Heart left ventricle (tissue), 16 donors: ENCODE measurements around the gene PIGL. TPM values are rescaled to one million over a fixed set of nuclear protein-coding genes. Genes with fewer than 3 reads are reported as not detected.
A peak's percentile ranks its signal among the peaks of the same experiment; 100 is the strongest.

Experiments
- ATAC-seq, 4 donors: fragments of 200-7000 bp; cut with Tn5 transposase; one replicate each; pipeline ENCODE4 v1.9.1; 2020 to 2022; ENCODE audit warnings: moderate library complexity in 4 of 4, mild to moderate bottlenecking in 3 of 4, moderate number of reproducible peaks in 1 of 4
- DNase-seq, 5 donors: peaks; one replicate each; pipeline ENCODE4 v3.0.0-alpha.2; 2020
- H3K27ac ChIP-seq, 12 donors: fragments of 200-600 bp; sonication (generic) in 4 of 12; one replicate each; pipeline versions ENCODE4 v1.5.0 to v1.8.0; 2016 to 2022; ENCODE audit warnings: mild to moderate bottlenecking in 2 of 12
- H3K27me3 ChIP-seq, 9 donors: fragments of 200-600 bp; sonication (generic) in 2 of 9; one replicate each; pipeline versions ENCODE4 v1.5.1 to v1.8.0; 2016 to 2022; ENCODE audit warnings: mild to moderate bottlenecking in 3 of 9
- H3K36me3 ChIP-seq, 9 donors: fragments of 200-600 bp; sonication (generic) in 2 of 9; one replicate each; pipeline versions ENCODE4 v1.5.0 to v1.8.0; 2018 to 2022; ENCODE audit warnings: mild to moderate bottlenecking in 2 of 9
- H3K4me1 ChIP-seq, 12 donors: fragments of 200-600 bp; sonication (generic) in 4 of 12; one replicate each; pipeline versions ENCODE4 v1.5.0 to v1.8.0; 2016 to 2022; ENCODE audit warnings: mild to moderate bottlenecking in 3 of 12
- H3K4me3 ChIP-seq, 12 donors: fragments of 200-600 bp; sonication (generic) in 4 of 12; one replicate each; pipeline versions ENCODE4 v1.5.0 to v1.8.0; 2017 to 2022; ENCODE audit warnings: mild to moderate bottlenecking in 9 of 12, moderate library complexity in 4 of 12
- H3K9me3 ChIP-seq, 12 donors: fragments of 200-600 bp; sonication (generic) in 4 of 12; one replicate each; pipeline versions ENCODE4 v1.5.0 to v1.8.0; 2016 to 2022; ENCODE audit warnings: mild to moderate bottlenecking in 1 of 12
- CTCF ChIP-seq, 12 donors: fragments of 200-600 bp; sonication (generic) in 4 of 12; IDR thresholded peaks; one replicate each; pipeline versions ENCODE4 v1.5.0 to v1.8.0; 2018 to 2022; ENCODE audit warnings: antibody characterized with exemption in 12 of 12, mild to moderate bottlenecking in 5 of 12
- POLR2A ChIP-seq, 2 donors: fragments of 450-650 bp; IDR thresholded peaks; one replicate each; pipeline ENCODE4 v1.6.1; 2017; ENCODE audit warnings: antibody characterized with exemption in 2 of 2, mild to moderate bottlenecking in 2 of 2, moderate library complexity in 2 of 2
- WGBS, 4 donors: extraction: QIAGEN DNeasy Blood & Tissue Kit in 2 of 4; methylation state at CpG; one replicate each; pipeline versions ENCODE4 v1.1.5 to v1.1.7; 2013 to 2018; 5-methylcytosine and 5-hydroxymethylcytosine counted together
- intact Hi-C, 10 donors: fragments of 100-400 bp; cut with DNase I; formaldehyde crosslinking; loops; one replicate each; pipeline versions ENCODE4 v1.11.1 to v1.14.2; 2022
- polyA plus RNA-seq, 2 donors: library from polyadenylated mRNA; stranded (reverse); fragments of 200-250 nt; gene quantifications; one replicate each; pipeline ENCODE4 v1.2.3, GENCODE V29; 2013
- total RNA-seq, 9 donors: library from RNA; depleted of rRNA in 2 of 9; stranded (reverse); fragments of >200 nt in 2 of 9; fragmentation: NEBNext Ultra II Directional in 3 of 9; extraction: Animal tissue kit (Norgen Biotek cat#: 25700) in 3 of 9; gene quantifications; one replicate each; pipeline versions ENCODE4 v1.1.0 to v1.2.4, GENCODE V29; 2016 to 2023
- donor health status: ischemic (EF 13 %, LVEDD 7.1; RV severe dilation, severe dysfunction).
- donor health status: healthy with polysubstance abuse.
- donor health status: DM: no; HTN: yes; CAD: no.
- donor health status: DM: no; HTN: no; CAD: no.
- donor health status: ischemic (EF 25% LVEDD 6.9; RV normal size, moderate dysfunction).
- donor health status: ischemic (EF 25% LVEDD 5.7; RV mildly dilated, moderate dysfunction).
- donor health status: healthy.
- donor health status: DM: yes; HTN: yes; CAD: no.
- donor health status: ischemic (EF 35%, LVEDD 5.7; RV mildly dilated, moderate dysfunction).
- donor health status: nonischemic (EF 11% LVEDD 7.7; RV severe dilation, severe dysfunction).
- donor health status: DM: yes; HTN: yes; CAD: no.
- donor health status: PGD.
- donor health status: ischemic (EF 29% LVEDD 5.4; RV normal size, mild dysfunction).
- donor health status: nonischemic (EF 23%, LVEDD 6.1; RV moderate dilation, normal function).

The PIGL gene
- total and polyA plus RNA-seq, 11 donors, result 4.5 to 20.2 (median 10.2) TPM

- Histone ChIP-seq H3K9me3 (no peaks in the 10 kb centered on the region), H3K27me3 (no peaks in the 10 kb centered on the region), H3K27ac (no peak overlapping the region), H3K4me3 (no peak overlapping the region), H3K4me1 (no peaks in the 10 kb centered on the region), H3K36me3 (peaks cover 0 to 36% (median 7%) of the 10 kb centered on the region in 9 donors)
- intact Hi-C loops, result no loop called here
- no peak for TF ChIP-seq CTCF (IDR thresholded peaks at IDR 0.05)
- no peak for TF ChIP-seq POLR2A (IDR thresholded peaks at IDR 0.05)
- DNase-seq (peak in 1 of 5 donors; percentile 13), ATAC-seq (peak in 2 of 4 donors; percentile 52 to 69)
- WGBS, 4 donors, result 68 to 74% (median 71%) methylated on average over 5 of the region's 5 CpGs
Measured at GRCh38 chr17:16345565-16345964, 128.6 kb downstream of the PIGL start.

GRCh38 chr17:16346721-16347271, 129.8 kb downstream of the PIGL start:
- no peak overlapping the region for H3K4me3 ChIP-seq
- no peak for TF ChIP-seq POLR2A (IDR thresholded peaks at IDR 0.05)
- TF ChIP-seq CTCF (IDR thresholded peaks at IDR 0.05), result no peak
- H3K27me3 ChIP-seq, result peaks cover 0 to 2% (median 0%) of the 10 kb centered on the region in 9 donors
- no peak overlapping the region for H3K27ac ChIP-seq
- H3K4me1 ChIP-seq, result peaks cover 0 to 3% (median 0%) of the 10 kb centered on the region in 12 donors
- peaks cover 0 to 36% (median 7%) of the 10 kb centered on the region in 9 donors for H3K36me3 ChIP-seq
- 95 to 98% (median 96%) methylated on average over 6 of the region's 6 CpGs for WGBS, 4 donors
- no peaks in the 10 kb centered on the region for H3K9me3 ChIP-seq
- intact Hi-C loops, result no loop called here
- DNase-seq (no peak), ATAC-seq (no peak)

GRCh38 chr17:16348586-16348985, 131.6 kb downstream of the PIGL start:
- DNase-seq (no peak), ATAC-seq (no peak)
- peaks cover 0 to 21% (median 6%) of the 10 kb centered on the region in 9 donors for H3K36me3 ChIP-seq
- TF ChIP-seq CTCF (IDR thresholded peaks at IDR 0.05) (no peak), POLR2A (IDR thresholded peaks at IDR 0.05) (no peak)
- H3K27me3 ChIP-seq, result peaks cover 0 to 14% (median 0%) of the 10 kb centered on the region in 9 donors
- intact Hi-C loops, result no loop called here
- no peak overlapping the region for H3K27ac ChIP-seq
- peaks cover 0 to 17% (median 7%) of the 10 kb centered on the region in 12 donors for H3K4me1 ChIP-seq
- WGBS, 4 donors, result 90 to 97% (median 94%) methylated on average over 6 of the region's 6 CpGs
- H3K4me3 ChIP-seq, result no peak overlapping the region
- H3K9me3 ChIP-seq, result no peaks in the 10 kb centered on the region

- intact Hi-C loops, result no loop called here
- Histone ChIP-seq H3K4me3 (no peak overlapping the region), H3K27ac (no peak overlapping the region), H3K4me1 (peaks cover 0 to 19% (median 7%) of the 10 kb centered on the region in 12 donors), H3K9me3 (no peaks in the 10 kb centered on the region), H3K36me3 (peaks cover 0 to 14% (median 0%) of the 10 kb centered on the region in 9 donors), H3K27me3 (peaks cover 0 to 14% (median 0%) of the 10 kb centered on the region in 9 donors)
- ATAC-seq (no peak), DNase-seq (no peak)
- no peak for TF ChIP-seq CTCF (IDR thresholded peaks at IDR 0.05)
- TF ChIP-seq POLR2A (IDR thresholded peaks at IDR 0.05), result no peak
- 90 to 97% (median 94%) methylated on average over 5 of the region's 5 CpGs for WGBS, 4 donors
Measured at GRCh38 chr17:16349431-16349830, 132.4 kb downstream of the PIGL start.
